Measurements from ENCODE around the gene HIP1. TPM values are rescaled to one million over a fixed set of nuclear protein-coding genes. Genes with fewer than 3 reads are reported as not detected.

HIP1 gene
- total and polyA plus RNA-seq, 2 of the 13 experiments (the other 11 are each of a cell fraction or from before 2014, with no cell fraction given), result 4.5 to 6.2 TPM

- TF ChIP-seq HNRNPL (IDR thresholded peaks at IDR 0.05; ENCODE audit: low read depth, low read length) (peak; percentile 92), IKZF5 (CRISPR knock-in tag; IDR thresholded peaks at IDR 0.05) (peak; percentile 80; the same call in 1 of the 2 replicates), GMEB2 (CRISPR knock-in tag; IDR thresholded peaks at IDR 0.05; ENCODE audit: low read depth) (no peak), SSRP1 (CRISPR knock-in tag; IDR thresholded peaks at IDR 0.05) (no peak), PRMT3 (CRISPR knock-in tag; IDR thresholded peaks at IDR 0.05; ENCODE audit: borderline replicate concordance, low read depth) (no peak), ZFYVE20 (CRISPR knock-in tag; IDR thresholded peaks at IDR 0.05; ENCODE audit: borderline replicate concordance, low read depth) (0 out of 2 replicates have a peak, but pooled peaks have one; percentile 24), REST (IDR thresholded peaks at IDR 0.05; ENCODE audit: borderline replicate concordance in 1 of 2, low read depth in 1 of 2, low read length in 2 of 2) (no peak), ZNF296 (CRISPR knock-in tag; conservative IDR thresholded peaks at IDR 0.05) (no peak), HHEX (CRISPR knock-in tag; IDR thresholded peaks at IDR 0.05) (no peak), ZNF652 (CRISPR knock-in tag; IDR thresholded peaks at IDR 0.05; ENCODE audit: borderline replicate concordance, low read depth) (0 out of 2 replicates have a peak, but pooled peaks have one; percentile 55), ZNF230 (CRISPR knock-in tag; IDR thresholded peaks at IDR 0.05) (no peak), FOXO1 (CRISPR knock-in tag; IDR thresholded peaks at IDR 0.05) (no peak), ZUFSP (CRISPR knock-in tag; IDR thresholded peaks at IDR 0.05; ENCODE audit: borderline replicate concordance) (no peak), CENPX (CRISPR knock-in tag; IDR thresholded peaks at IDR 0.05) (no peak), ZNF841 (CRISPR knock-in tag; IDR thresholded peaks at IDR 0.05; ENCODE audit: borderline replicate concordance) (no peak), RBFOX2 (IDR thresholded peaks at IDR 0.05; ENCODE audit: low read depth, low read length) (peak; percentile 88), MXD4 (CRISPR knock-in tag; IDR thresholded peaks at IDR 0.05) (no peak), MIER2 (CRISPR knock-in tag; IDR thresholded peaks at IDR 0.05) (no peak)
These were observed 127.1 kb downstream of the HIP1 start (continued) for GRCh38 chr7:75611557-75612178.

Measured in HepG2 (cell line).